IMR-90 (cell line): ENCODE results near the gene FDCSP. TPM values are rescaled to one million over a fixed set of nuclear protein-coding genes. Genes with fewer than 3 reads are reported as not detected.

Experiments used
- ATAC-seq: fragments of 200-7000 bp; cut with Tn5 transposase; 2 replicates; pipeline ENCODE4 v1.9.1; 2020; ENCODE audit warnings: low read depth, mild to moderate bottlenecking, moderate library complexity
- BruUV-seq: library from RNA; stranded (reverse); fragments of 400-500 nt; replicated peaks from 2 replicates; lab custom pipeline; 2021; lab: Mats Ljungman, UMichigan
- CTCF ChIA-PET: fragments of 300-600 bp; formaldehyde crosslinking; extraction: SDS; loops from one replicate; lab custom pipeline; 2021; ENCODE audit warnings: antibody characterized with exemption; lab: Yijun Ruan, JAX
- POLR2A ChIA-PET: fragments of 300-600 bp; sonication (Branson Sonifier 250); formaldehyde crosslinking; loops from one replicate; lab custom pipeline; 2022; ENCODE audit warnings: antibody characterized with exemption; ENCODE audit not compliant: unreplicated experiment; lab: Charles Lee
- DNase-seq: peaks from one replicate; pipeline ENCODE4 v3.0.0; 2013
- H2AFZ ChIP-seq: replicated peaks from 2 replicates; pipeline ENCODE3; 2013; ENCODE audit warnings: low read length, mild to moderate bottlenecking; ENCODE audit not compliant: poor library complexity
- H2AK5ac ChIP-seq: 2 replicates; pipeline ENCODE4 v1.6.1; 2013; ENCODE audit warnings: low read depth, low read length, inconsistent platforms
- H2AK9ac ChIP-seq: replicated peaks from 2 replicates; pipeline ENCODE3; 2013; ENCODE audit warnings: mild to moderate bottlenecking, low read depth, low read length, moderate library complexity; ENCODE audit not compliant: poor library complexity
- H2BK120ac ChIP-seq: 2 replicates; pipeline ENCODE4 v1.6.1; 2013; ENCODE audit warnings: low read depth, low read length, inconsistent platforms
- H2BK15ac ChIP-seq: 3 replicates; pipeline ENCODE4 v1.6.1; 2013; ENCODE audit warnings: low read depth, low read length, inconsistent platforms
- H2BK20ac ChIP-seq: 2 replicates; pipeline ENCODE4 v1.6.1; 2013; ENCODE audit warnings: low read depth, mild to moderate bottlenecking, inconsistent platforms, low read length, moderate library complexity
- H2BK5ac ChIP-seq: 2 replicates; pipeline ENCODE4 v1.6.1; 2013; ENCODE audit warnings: mild to moderate bottlenecking, low read depth, low read length, inconsistent platforms; ENCODE audit not compliant: poor library complexity, severe bottlenecking
- H3K14ac ChIP-seq: replicated peaks from 2 replicates; pipeline ENCODE4 v1.6.1; 2013; ENCODE audit warnings: low read depth, low read length, inconsistent platforms
- H3K18ac ChIP-seq: 2 replicates; pipeline ENCODE4 v1.6.1; 2013; ENCODE audit warnings: low read depth, low read length, control low read depth
- H3K23ac ChIP-seq: 2 replicates; pipeline ENCODE4 v1.6.1; 2013; ENCODE audit warnings: low read depth, low read length, inconsistent platforms
- H3K27ac ChIP-seq: 2 replicates; pipeline ENCODE4 v1.5.1; 2013; ENCODE audit warnings: mild to moderate bottlenecking, control low read depth, low read length; ENCODE audit not compliant: insufficient read depth
- H3K27me3 ChIP-seq: 2 replicates; pipeline ENCODE4 v1.6.1; 2013; ENCODE audit warnings: low read length; ENCODE audit not compliant: control insufficient read depth, insufficient read depth
- H3K36me3 ChIP-seq: 2 replicates; pipeline ENCODE4 v1.6.1; 2013; ENCODE audit warnings: low read length, mixed read lengths; ENCODE audit not compliant: control insufficient read depth, insufficient read depth
- H3K4ac ChIP-seq: 2 replicates; pipeline ENCODE4 v1.6.1; 2013; ENCODE audit warnings: low read depth, low read length, inconsistent platforms
- H3K4me1 ChIP-seq: 2 replicates; pipeline ENCODE4 v1.6.1; 2013; ENCODE audit warnings: low read length, mixed read lengths; ENCODE audit not compliant: control insufficient read depth, insufficient read depth
- H3K4me2 ChIP-seq: 2 replicates; pipeline ENCODE4 v1.6.1; 2013; ENCODE audit warnings: low read depth, mild to moderate bottlenecking, control low read depth, low read length, moderate library complexity
- H3K4me3 ChIP-seq: 2 replicates; pipeline ENCODE4 v1.5.1; 2013; ENCODE audit warnings: low read depth, mild to moderate bottlenecking, control low read depth, low read length, moderate library complexity; ENCODE audit not compliant: insufficient read depth
- H3K56ac ChIP-seq: 2 replicates; pipeline ENCODE4 v1.6.1; 2013; ENCODE audit warnings: low read length, inconsistent platforms; ENCODE audit not compliant: insufficient read depth; ENCODE audit errors: extremely low read depth
- H3K79me1 ChIP-seq, 2 experiments: 2 replicates each; pipeline ENCODE4 v1.6.1; 2013; ENCODE audit warnings: low read length in 2 of 2, inconsistent platforms in 1 of 2, low read depth in 1 of 2
- H3K9ac ChIP-seq: 2 replicates; pipeline ENCODE4 v1.6.1; 2013; ENCODE audit warnings: low read depth, low read length, control low read depth
- H3K9me1 ChIP-seq: 2 replicates; pipeline ENCODE4 v1.6.1; 2013; ENCODE audit warnings: low read length, inconsistent platforms; ENCODE audit not compliant: insufficient read depth
- H3K9me3 ChIP-seq: 2 replicates; pipeline ENCODE4 v1.6.1; 2013; ENCODE audit warnings: low read length; ENCODE audit not compliant: control insufficient read depth, insufficient read depth
- H4K20me1 ChIP-seq: 2 replicates; pipeline ENCODE4 v1.6.1; 2013; ENCODE audit warnings: low read length, inconsistent platforms; ENCODE audit not compliant: insufficient read depth
- H4K5ac ChIP-seq: 2 replicates; pipeline ENCODE4 v1.6.1; 2013; ENCODE audit warnings: mild to moderate bottlenecking, low read depth, low read length, control low read depth
- H4K8ac ChIP-seq, 2 experiments: 2 replicates each; pipeline ENCODE4 v1.6.1; 2013; ENCODE audit warnings: low read depth in 2 of 2, low read length in 2 of 2, control low read depth in 1 of 2, inconsistent platforms in 1 of 2
- H4K91ac ChIP-seq: 2 replicates; pipeline ENCODE4 v1.6.1; 2013; ENCODE audit warnings: low read depth, low read length, inconsistent platforms; ENCODE audit not compliant: insufficient read depth
- CHD1 ChIP-seq: IDR thresholded peaks from 2 replicates; pipeline ENCODE4 v1.6.1; 2012; ENCODE audit warnings: low read depth, low read length, improper control_type of control experiment
- CTCF ChIP-seq: conservative IDR thresholded peaks from 2 replicates; pipeline ENCODE4 v1.5.1; 2012; ENCODE audit warnings: mild to moderate bottlenecking, low read depth, low read length, improper control_type of control experiment
- ELK1 ChIP-seq: fragments of 150-350 bp; IDR thresholded peaks from 2 replicates; pipeline ENCODE4 v1.6.1; 2016; ENCODE audit warnings: low read depth, mild to moderate bottlenecking, low read length, moderate library complexity, borderline replicate concordance
- FOS ChIP-seq: fragments of 150-350 bp; IDR thresholded peaks from 2 replicates; pipeline ENCODE4 v1.6.1; 2016; ENCODE audit warnings: low read depth, low read length
- MAFK ChIP-seq: IDR thresholded peaks from 2 replicates; pipeline ENCODE4 v1.6.1; 2012; ENCODE audit warnings: low read depth, low read length, improper control_type of control experiment
- POLR2A ChIP-seq: IDR thresholded peaks from 2 replicates; pipeline ENCODE4 v1.6.1; 2012; ENCODE audit warnings: mild to moderate bottlenecking, low read depth, low read length
- RCOR1 ChIP-seq: IDR thresholded peaks from 2 replicates; pipeline ENCODE4 v1.6.1; 2012; ENCODE audit warnings: mild to moderate bottlenecking, low read length, improper control_type of control experiment; ENCODE audit not compliant: insufficient replicate concordance
- RFX5 ChIP-seq: IDR thresholded peaks from 2 replicates; pipeline ENCODE4 v1.8.0; 2012; ENCODE audit warnings: low read depth, mild to moderate bottlenecking, low read length, moderate library complexity
- SMC3 ChIP-seq: fragments of 150-350 bp; IDR thresholded peaks from 2 replicates; pipeline ENCODE4 v1.6.1; 2016; ENCODE audit warnings: low read depth, mild to moderate bottlenecking, antibody characterized with exemption, low read length, moderate library complexity
- WGBS, 2 experiments: methylation state at CpG; one replicate each; pipeline versions ENCODE4 v1.1.5 to v1.1.7; 2013; ENCODE audit warnings: missing lambda C conversion rate in 2 of 2; ENCODE audit not compliant: insufficient read length in 1 of 2; ENCODE audit errors: extremely low coverage in 2 of 2; 5-methylcytosine and 5-hydroxymethylcytosine counted together
- dilution Hi-C: fragments of 300-500 bp; cut with HindIII; formaldehyde crosslinking; loops from one replicate; pipeline ENCODE4 v1.14.3; 2018; ENCODE audit warnings: low sequenced_read_pairs; ENCODE audit not compliant: unreplicated experiment
- in situ Hi-C: fragments of 300-500 bp; cut with MboI; formaldehyde crosslinking; loops from 3 replicates; pipeline ENCODE4 v1.14.3; 2019; ENCODE audit warnings: low sequenced_read_pairs, inconsistent platforms, mixed read lengths
- intact Hi-C: fragments of 100-400 bp; cut with micrococcal nuclease; formaldehyde crosslinking; loops from 2 replicates; pipeline ENCODE4 v1.10.0; 2022
- polyA plus RNA-seq, 3 experiments: library from polyadenylated mRNA; depleted of rRNA; stranded (reverse); fragments of >200 nt; gene quantifications; 2 replicates each; pipeline ENCODE4 v1.2.3, GENCODE V29; 2012; ENCODE audit warnings: low replicate concordance in 1 of 3
- total RNA-seq: library from RNA; depleted of rRNA; stranded (reverse); fragments of >200 nt; gene quantifications from 2 replicates; pipeline ENCODE4 v1.2.3, GENCODE V29; 2012

Gene FDCSP
- total and polyA plus RNA-seq, 2 of the 4 experiments (the other 2 are of a cell fraction) = not detected

- dilution Hi-C loops (no loop called here), in situ Hi-C loops (no loop called here), intact Hi-C loops (no loop called here)
- no peak overlapping the region for H3K27ac ChIP-seq
- no peaks in the 10 kb centered on the region for H3K36me3 ChIP-seq
- no peak overlapping the region for H2AK9ac ChIP-seq
- no peak overlapping the region for H4K5ac ChIP-seq
- no peak overlapping the region for H3K23ac ChIP-seq
- no peak overlapping the region for H4K8ac ChIP-seq
- WGBS, 2 experiments = no CpG with 5 or more reads among the region's 5 CpGs
- no peak overlapping the region for H2BK15ac ChIP-seq
- H2AFZ ChIP-seq = no peak overlapping the region
- no peaks in the 10 kb centered on the region for H3K9me3 ChIP-seq
- H2AK5ac ChIP-seq = no peak overlapping the region
- no peak overlapping the region for H2BK5ac ChIP-seq
- no peaks in the 10 kb centered on the region for H4K20me1 ChIP-seq
- DNase-seq (no peak), ATAC-seq (no peak)
- BruUV-seq = no TSS peak
- H3K9me1 ChIP-seq = no peaks in the 10 kb centered on the region
- H3K4me2 ChIP-seq = no peak overlapping the region
- H3K14ac ChIP-seq = no peak overlapping the region
- TF ChIP-seq RCOR1 (no peak), POLR2A (no peak), FOS (no peak), ELK1 (no peak), MAFK (no peak), CTCF (no peak), RFX5 (no peak), CHD1 (no peak), SMC3 (no peak)
- no peak overlapping the region for H3K9ac ChIP-seq
- no peaks in the 10 kb centered on the region for H3K27me3 ChIP-seq
- ChIA-PET CTCF (no interaction called here), POLR2A (no interaction called here)
- no peak overlapping the region for H3K4ac ChIP-seq
- H3K79me1 ChIP-seq = no peaks in the 10 kb centered on the region
- no peak overlapping the region for H3K56ac ChIP-seq
- no peak overlapping the region for H3K4me3 ChIP-seq
- no peak overlapping the region for H2BK120ac ChIP-seq
- H3K18ac ChIP-seq = no peak overlapping the region
- no peaks in the 10 kb centered on the region for H3K4me1 ChIP-seq
- no peak overlapping the region for H4K91ac ChIP-seq
- H2BK20ac ChIP-seq = no peak overlapping the region
These were observed 47.8 kb upstream of the FDCSP start for GRCh38 chr4:70178075-70178660.
